Epithelial cell of prostate (primary cell): ENCODE results near the gene KIF3C.
"Not testable (repeated sequence)": the region's sequence is repeated elsewhere in the genome, so short reads cannot be mapped to it uniquely, and the experiment has no call there.

Experiments
- DNase-seq: peaks from one replicate; pipeline ENCODE4 v3.0.0-alpha.2; 2011; ENCODE audit warnings: low read depth, low spot score
- H3K27ac ChIP-seq: fragments of 450-650 bp; 2 replicates; pipeline ENCODE4 v1.5.1; 2017; ENCODE audit warnings: mild to moderate bottlenecking

Gene KIF3C

DNA sequence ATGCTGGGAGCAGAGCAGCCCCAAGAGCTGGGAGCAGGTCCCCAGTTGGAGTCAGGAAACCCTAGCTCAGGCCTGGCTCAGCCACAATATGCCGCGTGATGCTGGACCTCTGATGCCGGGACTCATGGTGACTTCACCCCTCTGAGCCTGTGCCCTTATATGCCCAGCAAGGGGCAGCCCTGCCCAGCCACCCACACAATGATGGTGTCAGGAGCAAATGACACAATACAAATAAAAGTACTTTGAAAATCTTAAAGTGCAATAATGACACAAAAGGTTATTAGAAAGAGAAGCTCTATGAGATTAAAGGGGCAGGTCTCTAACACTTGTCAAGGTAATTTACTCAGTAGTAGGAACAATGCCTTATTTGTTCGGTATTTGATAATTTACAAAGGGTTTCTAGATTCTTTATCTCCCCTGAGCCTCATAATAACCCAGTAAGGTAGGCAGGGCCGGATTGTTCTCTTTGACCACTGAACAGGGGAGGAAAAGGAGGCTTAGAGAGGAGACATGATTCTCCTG is 18.3 kb upstream of the KIF3C start:
- H3K27ac ChIP-seq: peak overlapping the region; percentile 86
- no peak for DNase-seq

DNA sequence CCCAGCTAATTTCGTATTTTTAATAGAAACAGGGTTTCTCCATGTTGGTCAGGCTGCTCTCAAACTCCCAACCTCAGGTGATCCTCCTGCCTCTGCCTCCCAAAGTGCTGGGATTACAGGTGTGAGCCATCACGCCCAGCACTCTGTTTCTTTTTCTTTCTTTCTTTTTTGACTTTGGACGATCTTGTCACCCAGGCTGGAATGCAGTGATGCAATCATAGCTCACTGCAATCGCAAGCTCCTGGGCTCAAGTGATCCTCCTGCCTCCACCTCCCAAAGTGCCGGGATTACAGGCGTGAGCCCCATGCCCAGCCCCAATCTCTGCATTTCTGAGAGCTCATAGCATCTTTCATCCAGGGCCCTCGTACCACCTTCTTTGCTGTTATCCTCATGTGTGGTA is 17.1 kb upstream of the KIF3C start:
- peak overlapping the region; percentile 86 for H3K27ac ChIP-seq
- DNase-seq: not testable (repeated sequence)

DNA sequence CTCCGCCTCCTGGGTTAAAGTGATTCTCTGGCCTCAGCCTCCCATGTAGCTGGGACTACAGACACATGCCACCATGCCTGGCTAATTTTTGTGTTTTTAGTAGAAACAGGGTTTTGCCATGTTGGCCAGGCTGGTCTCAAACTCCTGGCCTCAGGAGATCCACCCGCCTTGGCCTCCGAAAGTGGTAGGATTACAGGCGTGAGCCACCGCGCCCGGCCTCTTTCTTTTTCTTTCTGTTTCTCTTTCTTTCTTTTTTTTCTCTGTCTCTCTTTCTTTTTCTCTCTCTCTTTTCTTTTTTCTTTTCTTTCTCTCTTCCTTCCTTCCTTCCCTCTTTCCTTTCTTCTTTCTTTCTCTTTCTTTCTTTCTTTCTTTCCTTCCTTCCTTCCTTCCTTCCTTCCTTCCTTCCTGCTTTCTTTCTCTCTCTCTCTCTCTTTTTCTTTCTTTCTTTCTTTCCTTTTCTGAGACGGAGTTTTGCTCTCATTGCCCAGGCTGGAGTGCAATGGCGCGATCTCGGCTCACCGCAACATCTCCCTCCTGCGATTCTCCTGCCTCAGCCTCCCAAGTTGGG is 16.6 kb upstream of the KIF3C start:
- H3K27ac ChIP-seq: peak overlapping the region; percentile 86
- DNase-seq: not testable (repeated sequence)

DNA sequence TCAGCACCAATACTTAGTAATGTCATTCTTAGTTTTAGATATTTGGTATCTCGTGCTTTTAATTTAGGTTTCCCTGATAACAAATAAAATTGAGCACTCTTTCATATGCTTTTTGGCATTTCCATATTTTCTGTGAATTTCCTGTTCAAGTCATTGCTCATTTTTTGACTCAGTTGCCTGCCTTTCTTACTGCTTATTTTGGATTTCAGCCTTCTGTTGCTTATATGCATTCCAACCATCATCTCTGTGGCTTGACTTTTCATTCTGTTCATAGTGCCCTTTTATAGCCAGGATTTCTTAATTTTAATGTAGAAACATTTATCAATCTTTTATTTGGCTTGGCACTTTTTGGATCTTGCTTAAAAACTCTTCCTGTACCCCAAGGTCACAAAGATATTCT is 14.5 kb upstream of the KIF3C start:
- no peak for DNase-seq
- peak overlapping the region; percentile 86 for H3K27ac ChIP-seq

DNA sequence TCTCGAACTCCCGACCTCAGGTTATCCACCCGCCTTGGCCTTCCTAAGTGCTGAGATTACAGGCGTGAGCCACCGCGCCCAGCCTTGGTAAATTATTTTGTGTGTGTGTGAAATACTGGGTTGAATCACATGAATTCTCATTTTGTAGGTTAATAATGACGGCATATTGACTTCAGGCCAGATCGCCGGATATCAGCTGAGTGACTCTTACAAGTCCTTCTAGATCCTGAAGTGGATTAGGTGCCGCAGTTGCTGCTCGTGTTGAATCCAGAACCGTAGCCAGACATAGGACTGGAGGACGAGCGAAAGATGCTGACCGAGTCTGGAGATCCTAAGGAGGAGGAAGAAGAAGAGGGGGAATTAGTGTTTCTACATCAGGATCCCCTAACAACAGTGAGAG is 12.2 kb upstream of the KIF3C start:
- DNase-seq: no peak

DNA sequence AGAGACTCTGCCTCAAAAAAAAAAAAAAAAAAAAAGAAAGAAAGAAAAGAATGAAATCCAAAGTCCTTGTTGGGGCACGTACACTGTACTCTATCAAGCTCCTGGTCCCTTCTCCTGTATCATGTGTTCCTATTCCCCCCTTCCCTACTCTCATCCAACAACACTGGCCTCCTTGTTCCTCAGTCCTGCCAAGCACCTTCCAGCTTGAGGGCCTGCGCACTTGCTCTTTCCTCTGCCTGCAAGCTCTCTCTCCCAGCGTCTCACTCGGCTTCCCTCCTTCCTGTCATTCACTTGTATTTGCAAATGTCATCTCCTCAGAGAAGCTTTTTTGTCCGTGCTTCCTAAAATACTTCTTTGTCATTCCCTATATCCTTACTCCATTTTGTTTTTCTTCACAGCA is 10.8 kb upstream of the KIF3C start:
- H3K27ac ChIP-seq: no peak overlapping the region
- no peak for DNase-seq

More for the DNA sequence above, 12.2 kb upstream of the KIF3C start:
- H3K27ac ChIP-seq: no peak overlapping the region

DNA sequence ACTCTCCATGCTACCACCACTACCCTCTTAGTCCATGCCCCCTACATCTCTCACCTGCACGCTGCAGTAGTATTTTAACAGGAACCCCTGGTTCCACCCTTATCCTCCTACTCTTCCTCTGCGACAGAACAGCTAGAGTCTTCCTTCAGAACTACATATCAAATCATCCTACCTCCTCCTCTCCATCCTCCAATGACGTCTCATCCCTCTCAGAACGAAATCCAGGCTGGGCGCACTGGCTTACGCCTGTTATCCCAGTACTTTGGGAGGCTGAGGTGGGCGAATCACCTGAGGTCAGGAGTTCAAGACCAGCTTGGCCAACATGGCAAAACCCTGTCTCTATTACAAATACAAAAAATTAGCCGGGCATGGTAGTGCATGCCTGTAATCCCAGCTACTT is 10.3 kb upstream of the KIF3C start:
- peak overlapping the region; percentile 68 for H3K27ac ChIP-seq
- DNase-seq: no peak

DNA sequence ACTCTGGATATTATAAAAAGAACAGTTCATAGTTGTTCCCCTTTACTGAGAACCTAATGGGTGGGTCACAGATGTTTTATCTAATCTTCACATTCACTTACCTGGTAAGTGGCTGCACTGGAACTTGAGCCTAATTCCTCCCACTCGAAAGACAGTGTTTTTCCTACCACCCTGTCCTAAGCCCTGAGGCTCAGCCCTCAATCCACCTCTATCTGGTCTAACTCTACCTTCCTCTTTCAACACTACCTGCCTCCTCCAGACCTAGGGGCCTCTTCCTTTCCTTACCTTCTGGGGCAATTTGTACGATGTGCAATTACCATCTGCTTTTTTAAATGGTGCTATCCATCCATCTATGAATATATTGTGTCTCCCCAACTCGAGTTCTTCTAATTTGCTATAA is 9.7 kb upstream of the KIF3C start:
- peak overlapping the region; percentile 68 for H3K27ac ChIP-seq
- DNase-seq: no peak

DNA sequence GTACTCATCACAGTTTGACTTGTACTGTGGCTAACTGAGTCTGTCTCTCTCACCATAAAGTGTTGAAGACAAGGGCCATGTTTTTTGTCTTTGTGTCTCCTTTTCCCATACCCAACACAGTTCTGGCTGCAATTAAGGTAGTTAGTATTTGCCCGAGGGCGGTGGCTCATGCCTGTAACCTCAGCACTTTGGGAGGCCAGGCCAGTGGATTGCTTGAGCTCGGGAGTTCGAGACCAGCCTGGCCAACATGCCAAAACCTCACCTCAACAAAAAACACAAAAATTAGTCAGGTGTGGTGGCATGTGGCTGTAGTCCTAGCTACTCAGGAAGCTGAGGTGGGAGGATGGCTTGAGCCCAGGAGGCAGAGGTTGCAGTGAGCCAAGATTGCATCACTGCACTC is 6.9 kb upstream of the KIF3C start:
- H3K27ac ChIP-seq: no peak overlapping the region
- DNase-seq: no peak

DNA sequence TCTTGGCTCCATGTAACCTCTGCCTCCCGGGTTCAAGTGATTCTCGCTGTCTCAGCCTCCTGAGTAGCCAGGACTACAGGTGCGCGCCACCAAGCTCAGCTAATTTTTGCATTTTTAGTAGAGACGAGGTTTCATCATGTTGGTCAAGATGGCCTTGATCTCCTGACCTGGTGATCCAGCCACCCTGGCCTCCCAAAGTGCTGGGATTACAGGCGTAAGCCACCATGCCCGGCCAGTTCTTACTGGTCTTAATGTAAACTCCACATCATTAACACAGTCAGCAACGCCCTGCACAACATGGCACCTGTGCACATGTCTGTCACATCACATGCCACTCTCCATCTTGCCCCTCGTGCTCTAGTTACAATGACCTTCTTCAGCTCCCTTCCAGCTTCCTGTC is 5.8 kb upstream of the KIF3C start:
- H3K27ac ChIP-seq: no peak overlapping the region
- DNase-seq: no peak

DNA sequence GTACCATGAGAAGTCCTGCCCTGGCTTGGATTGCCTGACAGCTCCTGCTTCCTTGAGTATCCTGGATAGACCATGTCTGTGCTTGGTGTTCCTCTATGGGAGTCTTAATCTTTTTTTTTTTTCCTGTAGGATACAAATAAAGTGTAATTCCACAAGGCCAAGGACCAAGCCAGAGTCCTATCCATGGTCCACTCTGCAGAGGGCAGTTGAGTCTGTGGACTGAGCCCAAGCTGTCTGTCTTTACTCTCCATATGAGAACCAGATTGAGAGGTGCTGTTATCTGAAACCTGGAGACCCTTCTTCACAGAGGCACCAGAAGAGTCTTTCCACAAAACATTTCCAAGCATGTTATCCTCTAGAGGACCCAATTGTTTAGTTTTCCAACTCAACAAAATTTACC is 1.4 kb upstream of the KIF3C start:
- DNase-seq: no peak
- H3K27ac ChIP-seq: no peak overlapping the region

DNA sequence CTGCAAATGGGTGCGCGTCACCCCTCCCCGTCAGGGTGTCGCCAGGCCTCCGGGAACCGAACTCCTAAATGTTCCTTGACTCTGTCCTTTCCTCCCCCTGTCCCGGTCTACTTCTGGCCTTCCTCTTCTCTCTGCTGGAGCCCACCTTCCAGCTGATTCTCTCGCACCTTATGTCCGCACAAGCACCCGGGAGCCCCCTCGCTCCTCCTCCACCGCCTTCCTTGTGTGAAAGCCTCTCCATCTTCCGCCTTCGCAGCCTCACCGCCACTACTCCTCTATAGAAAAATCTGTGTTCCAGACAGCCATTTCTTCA is 627 bp upstream of the KIF3C start:
- H3K27ac ChIP-seq: no peak overlapping the region
- no peak for DNase-seq

DNA sequence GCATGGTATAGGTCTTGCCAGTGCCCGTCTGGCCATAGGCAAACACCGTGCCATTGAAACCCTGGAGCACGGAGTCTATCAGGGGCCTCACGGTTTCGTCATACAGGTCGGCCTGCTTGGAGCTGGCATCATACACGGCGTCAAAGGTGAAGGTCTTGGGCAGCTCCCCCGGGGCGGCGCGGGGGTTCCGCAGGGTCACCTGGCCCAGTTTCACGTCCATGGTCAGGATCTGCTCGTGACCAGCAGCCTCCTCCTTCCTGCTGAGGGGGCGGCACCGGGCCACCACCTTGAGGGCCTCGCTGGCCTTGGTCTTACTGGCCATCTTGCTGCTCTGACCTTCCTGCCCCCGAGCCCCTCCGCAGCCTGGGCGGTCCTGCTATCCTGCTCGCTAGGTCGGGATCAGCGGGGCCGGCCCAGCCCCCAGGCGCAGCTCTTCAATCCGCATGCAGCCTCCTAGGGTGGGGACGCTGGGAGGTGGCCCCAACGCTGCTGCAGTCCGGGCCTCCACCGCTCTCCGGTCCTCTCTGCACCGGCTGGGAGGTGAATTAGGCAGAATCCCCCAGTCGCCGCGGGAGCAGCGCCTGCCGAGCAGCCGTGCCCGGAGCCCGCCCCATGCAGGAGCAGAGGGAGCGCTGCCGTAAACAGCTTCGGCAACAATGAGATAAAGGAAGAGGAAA is 563 bp downstream of the KIF3C start:
- peak overlapping the region; percentile 34 for H3K27ac ChIP-seq
- DNase-seq: no peak

DNA sequence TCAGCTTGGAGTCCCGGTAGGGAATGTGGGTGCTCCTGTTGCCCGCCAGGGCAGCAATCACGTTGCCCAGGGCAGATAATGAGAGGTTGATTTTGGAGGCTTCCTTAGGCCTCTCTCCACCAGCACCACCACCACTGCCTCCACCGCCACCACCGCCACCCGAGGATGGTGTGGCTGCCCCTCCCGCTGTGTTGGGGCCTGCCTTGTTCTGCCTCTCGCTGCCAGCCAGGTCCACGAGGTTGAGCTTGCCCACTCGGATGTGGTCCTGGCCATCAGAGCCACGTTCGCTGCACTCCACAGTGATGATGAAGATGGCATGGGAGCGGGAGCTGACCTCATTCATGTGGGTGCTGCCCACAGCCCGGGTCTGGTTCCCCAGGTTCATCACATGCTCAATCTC is 1.3 kb downstream of the KIF3C start:
- no peak for DNase-seq
- no peak overlapping the region for H3K27ac ChIP-seq

DNA sequence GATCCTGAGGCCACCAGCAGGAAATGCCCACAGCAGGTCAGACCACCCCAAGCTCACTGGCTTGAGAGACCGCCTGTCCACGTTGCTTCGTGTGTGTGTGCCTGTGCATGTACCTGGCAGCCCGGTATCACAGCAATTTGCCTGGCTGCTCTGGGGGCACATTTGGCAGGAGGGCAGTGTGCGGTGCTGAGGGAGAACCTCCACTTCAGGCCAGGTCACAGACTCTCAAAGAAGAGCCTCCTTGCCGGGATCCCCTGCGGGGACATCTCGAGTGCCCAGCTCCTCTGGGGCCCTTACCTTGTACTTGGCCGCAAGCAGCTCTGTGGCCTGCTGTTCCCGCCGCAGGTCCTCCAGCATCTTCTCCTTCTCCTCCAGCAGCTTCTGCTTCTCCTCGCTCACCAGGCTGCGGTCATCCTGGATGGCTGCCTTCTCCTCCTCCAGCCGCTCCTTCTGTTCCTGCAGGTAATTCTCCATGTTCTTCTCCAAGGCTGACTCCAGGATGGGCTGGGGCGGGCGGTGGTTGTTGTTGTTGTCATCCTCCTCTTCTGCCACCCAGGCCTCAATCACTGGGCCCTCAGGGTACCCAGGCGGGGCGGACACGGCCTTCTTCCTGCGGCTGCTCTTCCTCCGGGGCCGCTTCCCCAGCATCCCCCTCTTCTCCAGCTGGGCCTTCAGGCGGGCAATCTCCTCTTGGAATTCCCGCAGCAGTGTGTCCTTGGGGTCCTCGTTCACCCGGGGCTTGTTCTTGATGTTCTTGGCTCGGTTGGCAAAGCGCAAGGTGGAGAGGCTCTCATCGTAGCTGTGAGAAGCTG is 2.0 kb downstream of the KIF3C start:
- no peak overlapping the region for H3K27ac ChIP-seq
- DNase-seq: no peak

DNA sequence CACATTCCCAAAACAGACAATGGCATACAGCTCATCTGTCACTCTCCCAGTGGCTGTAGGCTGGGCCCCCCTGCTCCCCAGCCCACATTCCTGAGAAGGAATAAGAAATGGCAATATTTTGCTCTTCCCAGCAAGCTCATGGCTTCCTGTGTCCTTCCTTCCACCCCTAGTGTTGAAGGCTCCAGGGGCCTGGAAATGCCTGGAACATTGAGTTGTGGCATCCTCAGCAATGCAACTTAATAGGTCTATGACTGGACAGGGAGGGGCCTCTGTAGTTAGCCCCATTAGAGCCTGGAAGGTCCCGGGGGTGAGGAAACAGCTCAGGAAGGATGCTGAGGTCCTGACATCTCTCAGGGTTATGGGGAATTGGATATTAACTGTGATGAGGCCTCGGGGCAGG is 3.3 kb downstream of the KIF3C start:
- H3K27ac ChIP-seq: peak overlapping the region; percentile 83
- DNase-seq: no peak

DNA sequence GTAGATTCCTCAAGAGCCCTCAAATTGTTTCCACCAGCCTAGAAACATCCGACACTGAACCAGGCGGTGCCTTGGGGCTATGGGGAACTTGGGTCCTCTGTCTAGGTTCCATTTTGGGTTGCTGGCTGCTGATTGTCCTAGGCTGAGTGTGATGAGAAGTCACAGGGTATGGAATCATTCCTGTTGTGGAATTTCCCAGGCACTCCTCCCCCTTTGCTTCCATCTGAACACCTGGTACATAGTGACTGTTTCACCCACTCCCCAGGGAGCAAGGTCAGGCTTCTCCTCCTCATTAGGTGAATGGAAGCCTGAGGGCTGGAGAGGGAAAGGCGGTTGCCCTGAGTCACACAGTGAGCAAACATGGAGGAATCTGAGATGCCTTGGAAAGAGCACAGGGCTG is 4.5 kb downstream of the KIF3C start:
- DNase-seq: peak; percentile 76
- H3K27ac ChIP-seq: peak overlapping the region; percentile 83

DNA sequence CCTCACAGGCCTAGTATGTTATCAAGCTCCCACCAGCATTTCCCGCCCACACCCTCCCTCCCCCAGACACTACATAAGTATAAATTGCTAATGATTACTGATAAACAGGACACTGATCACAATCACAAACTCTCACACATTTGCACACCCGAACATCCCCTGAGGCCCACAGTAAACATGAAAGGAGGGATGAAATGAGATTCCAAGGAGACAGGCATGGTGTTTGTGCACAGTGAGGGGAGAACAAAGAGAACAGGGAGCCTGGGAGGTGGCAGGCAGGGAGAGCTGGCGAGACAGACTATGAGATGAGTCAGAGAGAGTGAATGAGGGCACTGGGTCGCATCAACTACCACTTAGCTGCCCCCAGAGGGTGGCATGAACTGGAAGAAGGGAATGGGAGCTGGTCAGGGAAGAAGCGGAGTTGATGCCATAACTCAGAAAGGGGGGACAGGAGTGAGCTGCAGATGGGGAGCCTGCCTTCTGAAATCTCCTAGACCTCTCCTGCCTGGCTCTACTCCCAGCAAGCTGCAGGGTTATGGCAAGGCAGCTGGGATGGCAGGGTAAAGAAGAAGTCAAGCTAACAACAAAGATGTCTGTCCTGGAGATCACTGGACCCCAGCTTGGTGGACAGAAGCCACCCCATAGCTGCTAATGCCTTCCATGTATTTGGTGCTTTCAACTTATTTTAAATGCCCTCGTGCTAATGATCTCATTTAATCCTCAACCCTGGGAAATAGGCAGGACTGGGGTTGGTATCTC is 5.1 kb downstream of the KIF3C start:
- DNase-seq: no peak
- H3K27ac ChIP-seq: peak overlapping the region; percentile 83

DNA sequence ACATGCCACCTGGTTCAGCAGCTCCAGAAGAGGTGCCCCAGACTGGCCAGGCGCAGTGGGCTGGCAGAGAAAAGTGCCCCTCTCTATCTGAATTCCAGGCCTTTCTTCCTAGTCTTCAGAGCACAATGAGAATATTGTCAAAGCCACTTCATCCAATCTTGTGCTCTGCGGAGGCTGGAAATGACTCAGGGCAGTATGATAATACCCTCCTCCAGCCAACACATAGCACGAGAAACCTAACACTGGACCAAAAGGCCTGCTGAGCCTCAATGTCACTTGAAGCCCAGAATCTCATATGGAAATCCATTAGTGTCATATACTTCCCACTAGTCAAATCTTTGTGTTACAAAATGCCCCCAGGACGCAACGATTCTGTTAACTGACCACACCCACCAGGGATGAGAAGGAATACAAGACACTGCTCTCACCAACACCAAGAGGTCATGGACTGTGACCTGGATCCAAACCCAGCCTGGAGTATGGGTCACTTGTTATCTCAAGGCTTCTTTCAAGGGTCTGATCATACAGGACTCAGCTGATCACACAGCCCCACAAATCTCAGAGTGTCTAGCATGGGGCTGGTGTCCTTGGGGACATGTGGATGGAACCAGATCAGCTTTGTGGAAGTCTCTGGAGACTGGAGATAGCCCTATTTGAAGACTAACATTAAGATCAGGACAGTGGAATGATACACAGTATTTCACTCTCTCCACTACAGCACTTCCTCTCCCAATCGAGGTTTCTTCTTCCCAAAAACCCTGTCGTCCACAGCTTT is 10.1 kb downstream of the KIF3C start:
- no peak for DNase-seq

DNA sequence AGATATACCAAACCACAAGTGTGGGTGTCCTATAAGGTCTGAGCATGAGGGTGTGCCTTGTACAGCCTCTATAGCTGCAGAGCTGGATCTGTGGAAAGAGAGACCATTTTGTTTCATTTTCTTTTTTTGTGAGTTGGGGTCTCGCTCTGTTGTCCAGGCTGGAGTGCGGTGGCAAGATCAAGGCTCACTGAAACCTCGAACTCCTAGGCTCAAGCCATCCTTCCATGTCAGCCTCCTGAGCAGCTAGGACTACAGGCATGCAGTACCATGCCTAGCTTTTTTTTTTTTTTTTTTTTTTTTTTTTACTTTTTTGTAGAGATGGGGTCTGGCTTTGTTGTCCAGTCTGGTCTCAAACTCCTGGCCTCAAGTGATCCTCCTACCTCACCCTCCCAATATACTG is 10.7 kb downstream of the KIF3C start:
- DNase-seq: no peak
- no peak overlapping the region for H3K27ac ChIP-seq

More for the DNA sequence above, 10.1 kb downstream of the KIF3C start:
- H3K27ac ChIP-seq: no peak overlapping the region
